HG03521 (cell line): ENCODE measurements around the gene ZDHHC1.
"Not testable (repeated sequence)": the region's sequence is repeated elsewhere in the genome, so short reads cannot be mapped to it uniquely, and the experiment has no call there.

Experiments used
- ATAC-seq: cut with Tn5 transposase; IDR thresholded peaks from one replicate; pipeline ENCODE4 v1.9.1; 2021; ENCODE audit warnings: mild to moderate bottlenecking, moderate library complexity; ENCODE audit not compliant: unreplicated experiment

Gene ZDHHC1

DNA sequence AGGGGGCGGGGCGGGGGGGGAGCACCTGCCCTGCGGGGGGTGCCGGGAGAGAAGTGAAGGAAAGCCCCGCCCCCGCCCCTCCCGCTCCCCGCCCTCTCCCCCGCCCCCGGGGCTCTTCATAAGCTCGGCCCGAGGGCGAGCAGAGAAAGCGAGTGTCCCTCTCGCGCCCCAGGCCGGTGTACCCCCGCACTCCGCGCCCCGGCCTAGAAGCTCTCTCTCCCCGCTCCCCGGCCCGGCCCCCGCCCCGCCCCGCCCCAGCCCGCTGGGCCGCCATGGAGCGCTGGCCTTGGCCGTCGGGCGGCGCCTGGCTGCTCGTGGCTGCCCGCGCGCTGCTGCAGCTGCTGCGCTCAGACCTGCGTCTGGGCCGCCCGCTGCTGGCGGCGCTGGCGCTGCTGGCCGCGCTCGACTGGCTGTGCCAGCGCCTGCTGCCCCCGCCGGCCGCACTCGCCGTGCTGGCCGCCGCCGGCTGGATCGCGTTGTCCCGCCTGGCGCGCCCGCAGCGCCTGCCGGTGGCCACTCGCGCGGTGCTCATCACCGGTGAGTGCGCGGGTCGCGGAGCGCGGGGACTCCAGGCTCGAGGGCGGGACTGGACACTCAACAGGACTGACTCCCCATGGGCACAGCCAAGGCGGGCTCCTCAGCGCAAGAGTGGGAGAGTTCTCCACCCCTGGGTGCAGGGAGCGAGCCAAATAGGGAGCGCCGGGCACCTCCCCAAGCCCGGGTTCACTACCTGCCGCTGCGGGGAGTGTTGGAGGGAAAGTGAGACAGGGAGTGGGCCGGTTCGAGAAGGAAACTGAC, 14.9 kb upstream of the ZDHHC1 start, which contains the start of gene HSD11B2:
Gene HSD11B2 (plus strand): TSS at position 145 of the 798 bp plus-strand sequence. CDS start 128 bp downstream, at position 273.
- ATAC-seq = no peak

DNA sequence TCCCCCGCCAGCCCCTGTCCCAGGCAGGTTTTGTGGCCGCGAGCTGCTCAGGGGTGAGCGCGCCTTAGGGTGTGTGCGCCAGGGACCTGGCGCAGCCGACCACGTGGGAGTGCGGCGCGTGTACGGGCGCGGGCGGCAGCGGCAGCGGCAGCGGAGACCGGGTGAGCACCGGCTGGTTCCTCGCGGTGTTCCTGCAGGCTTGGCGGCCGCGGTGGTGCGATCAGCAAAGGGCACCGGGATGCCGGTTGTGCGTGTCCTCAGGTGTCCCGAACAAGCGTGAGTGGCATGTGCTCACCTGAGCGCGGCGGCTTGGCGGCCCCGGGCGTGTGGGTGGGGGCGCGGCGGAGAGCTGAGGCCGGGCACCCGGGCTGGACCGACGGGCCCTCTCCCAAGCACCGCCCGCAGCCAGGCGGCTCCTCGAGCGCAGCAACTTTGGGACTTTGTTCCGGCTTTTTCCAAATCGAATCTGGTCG, 14.3 kb upstream of the ZDHHC1 start:
- ATAC-seq = no peak

DNA sequence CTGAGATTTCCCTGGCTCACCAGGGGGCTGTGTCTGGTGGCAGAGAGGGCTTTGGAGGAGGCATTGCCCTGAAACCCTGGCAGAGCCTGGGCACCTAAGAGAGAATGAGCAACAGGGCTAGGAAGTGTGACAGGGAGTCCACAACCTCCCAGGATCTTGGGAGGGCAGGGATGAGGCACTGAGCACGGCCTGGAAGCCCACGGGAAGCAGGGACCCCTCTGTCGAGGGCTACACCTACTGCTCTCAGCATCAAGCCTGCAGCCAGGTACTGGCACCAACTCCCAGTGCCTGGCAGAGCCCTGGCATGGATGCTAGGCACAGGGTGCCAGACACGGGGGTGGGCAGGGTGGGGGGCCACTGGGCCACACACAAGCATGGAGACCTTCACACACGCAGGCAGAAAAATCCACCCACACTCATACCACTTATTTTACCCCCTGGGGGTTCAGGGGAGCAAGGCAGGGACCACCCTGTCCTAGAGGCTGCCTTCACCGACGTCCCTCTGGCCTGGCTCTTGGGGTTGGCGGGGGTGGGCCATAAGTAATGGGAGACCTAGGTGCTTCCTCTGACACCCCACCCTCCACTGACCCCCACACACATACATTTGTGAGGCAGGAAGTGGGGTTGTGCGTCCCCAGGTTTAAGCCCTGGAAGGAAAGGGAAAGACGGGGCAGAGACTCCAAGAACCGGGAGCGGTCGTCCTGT, 13.7 kb upstream of the ZDHHC1 start:
- no peak for ATAC-seq

DNA sequence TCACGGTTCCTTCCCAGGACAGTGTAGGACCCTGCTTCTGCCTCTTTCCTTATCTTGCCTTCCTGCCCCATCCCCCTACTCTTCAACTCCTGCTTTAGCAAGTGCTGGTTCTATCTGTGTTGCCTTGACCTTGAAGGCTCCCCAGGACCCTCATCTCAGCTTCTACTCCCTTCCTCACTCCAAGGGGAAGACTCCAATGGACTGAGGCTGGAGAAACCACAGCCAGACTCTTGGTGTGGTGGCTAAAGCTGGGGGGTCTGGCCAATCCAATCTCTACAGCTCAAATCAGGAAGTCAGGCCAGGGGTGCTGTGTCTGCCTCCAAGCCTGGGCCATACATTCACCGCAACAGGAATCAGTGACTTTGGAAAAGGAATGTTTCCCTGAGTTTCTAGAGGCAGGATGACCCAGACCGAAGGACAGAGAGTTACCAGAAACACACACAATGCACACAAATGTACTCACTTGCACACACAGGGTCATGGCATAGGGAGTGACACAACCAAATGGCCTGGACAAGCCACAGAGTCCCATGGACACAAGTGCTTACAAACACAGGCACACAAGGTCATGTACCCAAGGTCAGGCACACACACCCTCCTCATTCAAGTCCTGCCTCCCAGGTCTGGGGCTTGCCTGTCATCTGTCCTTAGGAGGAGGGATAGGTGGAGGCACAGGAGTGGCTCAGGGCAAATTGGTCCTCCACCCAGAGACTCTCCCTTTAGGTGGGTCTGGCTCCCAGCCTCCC, 12.9 kb upstream of the ZDHHC1 start:
- ATAC-seq = no peak

DNA sequence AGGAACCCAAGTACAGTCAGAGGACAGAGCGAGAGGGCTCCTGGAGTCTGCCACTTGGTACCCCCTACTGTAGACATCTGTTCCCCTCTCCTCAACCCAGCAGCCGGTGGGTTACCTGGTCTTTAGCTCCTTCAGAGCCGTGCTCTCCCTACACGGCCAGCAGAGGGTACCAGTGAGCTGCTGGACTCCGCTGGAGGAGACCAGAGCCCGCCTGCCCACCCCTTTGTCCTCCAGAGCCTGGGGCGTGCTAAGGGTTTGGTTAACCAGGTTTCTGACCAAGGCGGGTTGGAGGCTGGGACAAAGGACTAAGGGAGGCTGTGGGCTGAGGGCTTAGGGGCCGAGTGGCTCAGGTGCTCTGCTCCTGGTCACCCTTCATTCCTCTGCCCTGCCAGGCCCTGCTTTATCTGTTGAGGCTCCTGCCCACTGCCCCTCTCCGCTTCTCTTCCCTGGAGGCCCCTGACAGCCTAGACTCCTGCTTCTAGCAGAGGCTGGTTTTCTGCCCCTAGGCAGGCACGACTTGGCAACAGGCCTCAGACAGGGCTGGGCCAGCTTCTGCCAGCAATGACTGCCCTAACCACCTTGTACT, 12.0 kb upstream of the ZDHHC1 start:
- no peak for ATAC-seq

DNA sequence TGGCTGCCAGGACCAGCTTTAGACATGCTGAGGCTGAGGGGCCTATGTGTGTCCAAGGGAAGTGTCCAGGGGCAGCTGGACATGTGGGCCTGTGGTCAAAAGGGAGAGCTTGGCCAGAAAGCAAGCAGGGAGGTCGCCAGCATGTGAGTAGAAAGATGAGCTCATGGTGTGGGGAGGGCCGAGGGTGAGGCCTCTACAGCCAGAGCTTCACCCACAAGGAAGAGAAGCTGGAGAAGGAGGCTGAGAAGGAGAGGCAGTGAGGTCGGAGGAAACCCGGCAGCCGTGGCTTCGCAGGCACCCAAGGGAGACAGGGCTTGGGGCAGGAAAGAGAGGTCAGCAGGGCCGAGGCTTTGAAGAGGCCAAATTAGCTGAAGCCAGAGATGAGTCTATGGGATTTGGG, 10.7 kb upstream of the ZDHHC1 start:
- ATAC-seq = no peak

DNA sequence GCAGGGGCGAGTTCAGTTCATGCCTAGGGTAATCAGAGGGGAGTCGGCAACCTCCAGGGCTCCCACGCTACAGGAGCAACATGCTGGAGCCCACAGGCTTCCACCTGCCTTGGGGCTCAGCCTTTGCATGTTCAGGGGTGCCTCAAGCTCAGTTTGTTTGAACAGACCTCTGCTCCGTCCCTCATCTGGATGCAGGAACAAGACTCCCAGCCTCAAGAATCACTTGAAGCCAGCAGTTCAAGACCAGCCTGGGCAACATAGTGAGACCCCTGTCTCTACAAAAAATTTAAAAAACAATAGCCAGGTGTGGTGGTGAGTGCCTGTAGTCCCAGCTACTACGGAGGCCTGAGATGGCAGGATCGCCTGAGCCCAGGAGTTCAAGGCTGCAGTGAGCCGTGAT, 9.7 kb upstream of the ZDHHC1 start:
- no peak for ATAC-seq

DNA sequence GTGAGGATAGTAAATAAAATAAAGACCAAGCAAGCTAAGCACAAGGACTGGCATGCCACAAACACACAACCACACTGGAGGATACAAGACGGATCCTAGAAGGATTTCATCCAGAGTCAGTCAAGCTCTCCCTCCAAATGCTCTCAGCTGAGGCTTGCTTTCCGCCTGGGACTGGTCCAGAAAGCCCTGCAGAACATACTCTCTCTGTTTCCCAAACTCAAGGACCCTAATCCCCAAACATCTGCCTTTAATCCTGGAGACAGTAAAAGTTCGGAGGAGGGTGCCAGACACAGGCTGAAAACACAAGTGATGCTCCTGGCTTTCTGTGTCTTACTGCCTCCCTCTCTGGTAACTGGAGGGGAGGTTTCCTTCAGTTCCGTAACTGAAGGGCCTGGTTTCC, 9.3 kb upstream of the ZDHHC1 start:
- no peak for ATAC-seq

DNA sequence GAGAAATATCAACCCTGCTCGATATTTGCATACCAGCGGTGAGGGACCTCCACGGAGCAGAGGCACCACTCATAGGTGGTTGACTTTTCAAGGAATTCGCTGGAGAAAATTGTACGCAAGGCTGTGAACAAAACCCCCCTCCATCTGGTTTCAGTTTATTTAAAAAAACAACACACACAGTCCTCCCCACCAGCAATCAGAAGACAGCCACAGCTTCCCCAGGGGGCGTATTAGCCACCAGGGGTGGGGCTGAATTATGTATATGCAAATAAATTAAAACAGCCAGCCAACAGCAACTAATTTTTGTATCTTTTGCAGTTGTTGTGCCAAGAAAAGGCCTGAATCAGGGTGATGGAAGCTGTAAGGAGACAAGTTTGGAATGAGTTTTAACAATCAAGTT, 8.8 kb upstream of the ZDHHC1 start:
- no peak for ATAC-seq

DNA sequence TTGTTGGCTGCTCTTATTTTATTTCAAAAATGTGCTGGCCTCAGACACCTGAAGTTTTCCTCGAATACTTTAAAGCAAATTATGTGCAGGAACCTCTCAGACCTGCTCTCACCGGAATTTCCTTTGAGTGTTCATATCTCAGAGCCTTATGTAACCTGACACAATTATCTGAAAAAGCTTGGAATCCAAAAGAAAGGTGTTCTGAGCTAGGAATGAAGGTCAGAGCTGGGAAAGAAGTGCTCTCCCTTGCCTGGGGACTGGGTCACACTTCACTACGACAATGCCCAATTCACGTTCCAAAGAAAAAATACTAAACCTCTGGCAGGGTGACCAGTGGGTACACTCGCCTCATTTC, 8.0 kb upstream of the ZDHHC1 start:
- ATAC-seq = no peak

DNA sequence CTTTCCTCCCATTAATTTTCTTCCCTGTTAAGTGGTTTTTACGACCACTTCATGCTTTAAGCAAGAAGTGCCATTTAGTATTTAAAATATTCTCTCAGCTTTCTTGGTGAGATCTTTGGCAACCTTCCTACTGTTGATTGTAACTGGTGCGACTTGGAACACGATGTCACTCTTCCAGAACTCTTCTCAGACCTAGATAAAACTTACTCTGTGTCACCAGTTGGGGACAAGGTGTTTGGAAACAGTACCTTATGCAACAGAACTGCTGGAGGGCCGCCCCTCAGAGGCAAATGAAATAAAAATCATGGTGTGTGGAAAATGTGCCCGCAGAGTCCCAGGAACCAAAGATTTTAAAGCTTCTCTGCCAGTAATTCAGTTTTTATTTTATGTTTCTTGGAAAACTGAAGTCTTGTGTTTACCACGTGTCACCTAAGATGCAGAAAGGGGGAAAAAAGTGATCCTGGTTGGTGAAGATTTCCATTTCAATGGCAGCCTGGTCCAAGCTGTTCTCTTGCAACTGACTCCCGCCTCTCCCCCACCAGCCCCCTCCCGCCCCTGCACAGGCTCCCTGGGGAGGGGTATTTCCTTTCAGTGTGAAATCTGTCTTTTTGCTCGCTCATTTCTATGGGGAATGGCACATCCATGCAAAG, 7.5 kb upstream of the ZDHHC1 start:
- no peak for ATAC-seq

DNA sequence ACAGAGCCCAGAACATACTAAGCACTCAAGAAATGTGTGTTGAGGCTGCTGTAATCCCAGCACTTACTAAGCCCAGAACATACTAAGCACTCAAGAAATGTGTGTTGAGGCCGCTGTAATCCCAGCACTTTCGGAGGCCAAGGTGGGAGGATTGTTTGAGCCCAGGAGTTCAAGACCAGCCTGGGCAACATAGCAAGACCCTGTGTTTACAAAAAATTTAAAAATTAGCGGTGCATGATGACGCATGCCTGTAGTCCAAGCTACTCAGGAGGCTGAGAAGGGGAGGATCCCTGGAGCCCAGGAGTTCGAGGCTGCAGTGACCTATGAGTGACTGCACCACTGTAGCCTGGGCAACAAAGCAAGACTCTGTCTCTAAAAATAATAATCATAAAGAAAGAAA, 6.7 kb upstream of the ZDHHC1 start:
- ATAC-seq = no peak

DNA sequence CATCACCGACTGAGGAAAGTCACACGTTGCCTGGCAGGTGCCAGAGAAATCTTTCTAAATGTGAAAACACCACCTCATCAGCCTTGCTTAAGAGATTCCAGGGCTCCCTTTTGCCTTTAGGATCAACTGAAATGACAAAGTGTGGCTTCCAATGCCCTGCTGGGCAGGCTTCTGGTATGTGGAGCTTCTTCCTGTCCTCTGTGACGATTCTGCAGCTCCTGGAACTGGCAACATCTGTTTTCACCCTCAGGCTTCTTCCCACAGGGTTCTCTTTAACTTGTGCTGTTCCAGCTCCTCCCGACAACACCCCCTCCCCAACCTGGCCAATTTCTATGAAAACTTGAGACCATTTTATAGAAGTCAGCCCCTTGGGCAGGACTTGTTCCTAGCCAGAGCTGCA, 4.8 kb upstream of the ZDHHC1 start:
- ATAC-seq = no peak

DNA sequence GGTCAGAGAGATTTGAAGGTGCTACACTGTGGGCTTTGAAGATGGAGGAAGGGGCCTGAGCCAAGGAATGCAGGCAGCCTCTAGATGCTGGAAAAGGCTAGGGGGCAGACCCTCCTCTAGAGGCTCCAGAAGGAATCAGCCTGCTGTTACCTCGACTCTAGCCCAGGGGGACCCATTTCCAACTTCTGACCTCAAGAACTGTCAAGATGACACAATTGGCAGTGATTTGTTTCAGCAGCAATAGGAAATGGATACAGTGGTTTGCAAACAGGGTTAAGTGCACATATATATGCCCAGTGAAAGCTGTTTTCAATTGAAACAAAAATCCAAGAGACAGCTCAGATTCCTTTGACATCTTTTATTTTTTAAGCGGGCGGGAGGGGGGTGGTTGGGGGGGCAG, 3.7 kb upstream of the ZDHHC1 start:
- no peak for ATAC-seq

DNA sequence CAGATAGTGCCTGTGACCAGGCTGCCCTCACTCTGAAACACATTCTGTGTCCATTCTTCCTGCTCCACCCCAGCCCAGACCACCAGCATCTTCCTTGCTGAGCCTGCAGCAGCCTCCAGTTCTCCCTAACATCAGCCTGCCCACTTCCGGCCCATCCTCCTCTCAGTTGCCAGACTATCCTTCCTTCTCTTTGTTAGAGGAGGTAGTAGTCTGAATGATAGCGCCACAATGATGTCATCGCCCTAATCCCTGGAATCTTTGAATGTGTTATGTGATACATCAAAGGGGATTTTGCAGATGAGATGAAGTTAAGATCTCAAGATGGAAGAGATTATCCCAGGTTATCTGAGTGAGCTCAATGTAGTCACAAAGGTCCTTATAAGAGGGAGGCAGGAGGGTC, 3.2 kb upstream of the ZDHHC1 start:
- ATAC-seq = no peak

DNA sequence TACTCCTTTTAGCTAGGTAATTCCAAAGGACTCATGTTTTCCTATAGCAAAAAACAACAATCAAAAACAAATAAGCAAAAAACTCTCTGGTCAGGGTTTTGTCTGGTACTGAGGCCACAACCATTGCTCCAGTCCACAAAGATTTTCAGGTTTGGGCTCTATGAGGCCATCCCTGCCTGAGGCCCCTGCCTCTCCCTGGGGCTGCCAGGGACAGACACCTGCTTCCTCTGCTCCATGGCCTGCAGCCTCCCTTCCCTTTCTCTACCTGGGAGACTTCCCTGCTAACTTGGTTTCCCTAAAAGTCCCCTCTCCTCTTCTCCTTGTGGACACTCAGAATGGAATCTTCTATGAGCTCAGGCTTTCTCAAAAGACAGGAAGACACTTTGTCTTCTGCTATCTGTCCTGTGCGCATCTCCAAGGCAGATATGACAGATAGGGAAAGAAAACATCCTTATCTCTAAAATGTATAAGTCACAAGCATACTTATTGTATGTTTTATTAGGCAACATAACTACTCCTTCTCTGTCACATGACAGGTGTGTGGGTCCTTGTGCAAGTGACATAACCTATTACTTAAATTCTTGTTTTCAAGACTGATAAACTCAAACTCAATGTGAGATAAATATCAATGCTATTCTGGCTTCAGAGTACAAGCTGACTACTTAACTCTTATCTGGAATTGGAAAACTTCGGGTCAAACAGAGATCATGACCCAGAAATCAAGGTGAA, 1.2 kb upstream of the ZDHHC1 start:
- ATAC-seq = no peak

DNA sequence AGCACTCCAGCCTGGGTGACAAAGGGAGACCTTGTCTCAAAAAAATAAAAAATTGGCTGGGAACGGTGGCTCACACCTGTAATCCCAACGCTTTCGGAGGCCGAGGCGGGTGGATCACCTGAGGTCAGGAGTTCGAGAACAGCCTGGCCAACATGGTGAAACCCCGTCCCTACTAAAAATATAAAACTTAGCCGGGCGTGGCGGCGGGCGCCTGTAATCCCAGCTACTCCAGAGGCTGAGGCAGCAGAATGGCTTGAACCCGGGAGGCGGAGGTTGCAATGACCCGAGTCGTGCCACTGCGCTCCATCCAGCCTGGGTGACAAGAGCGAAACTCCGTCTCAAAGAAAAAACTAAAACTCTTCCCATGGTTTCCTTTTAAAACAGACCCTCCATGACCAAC, 856 bp downstream of the ZDHHC1 start:
- ATAC-seq = not testable (repeated sequence)

DNA sequence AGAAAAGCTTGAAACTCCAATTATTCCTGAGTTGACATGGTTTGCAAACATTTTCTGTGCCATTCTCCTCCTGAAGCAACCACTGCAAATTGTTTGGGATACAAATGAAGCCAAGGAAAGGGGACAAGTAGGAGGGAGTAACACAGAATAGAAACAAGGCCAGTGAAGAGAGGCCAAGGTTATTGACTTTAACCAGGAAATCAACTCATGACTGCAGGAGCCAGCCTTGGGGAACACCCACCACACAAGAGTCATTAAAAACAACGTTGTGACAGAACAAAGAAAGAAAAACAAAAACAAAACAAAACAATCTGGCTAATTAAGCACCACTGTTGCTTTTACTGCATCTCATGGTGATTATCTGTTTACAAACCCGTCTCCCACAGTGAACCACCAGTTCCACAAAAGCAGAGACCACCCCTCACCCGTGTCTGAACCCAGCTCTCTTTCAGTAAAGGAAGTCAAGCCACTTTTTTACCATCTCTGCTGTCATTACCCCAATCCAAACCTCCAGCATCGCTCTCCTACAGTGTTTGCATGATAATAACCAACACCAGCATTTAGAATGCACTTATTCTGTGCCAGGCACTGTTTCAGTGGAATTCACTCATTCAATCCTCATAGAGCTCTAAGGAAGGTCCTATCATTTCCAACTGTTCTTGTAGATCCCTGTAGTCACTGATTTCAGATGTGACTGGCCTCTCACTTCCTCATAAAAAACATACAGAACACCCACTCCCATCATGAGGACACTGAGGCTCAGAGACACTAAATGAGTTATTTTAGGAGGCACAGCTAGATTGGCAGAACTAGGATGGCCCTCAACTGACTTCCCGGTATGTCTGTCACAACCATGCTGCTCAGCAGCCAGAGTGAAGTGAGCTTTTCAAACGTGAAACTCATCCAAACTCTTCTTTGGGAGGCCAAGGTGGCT, 2.0 kb downstream of the ZDHHC1 start:
- ATAC-seq = no peak

DNA sequence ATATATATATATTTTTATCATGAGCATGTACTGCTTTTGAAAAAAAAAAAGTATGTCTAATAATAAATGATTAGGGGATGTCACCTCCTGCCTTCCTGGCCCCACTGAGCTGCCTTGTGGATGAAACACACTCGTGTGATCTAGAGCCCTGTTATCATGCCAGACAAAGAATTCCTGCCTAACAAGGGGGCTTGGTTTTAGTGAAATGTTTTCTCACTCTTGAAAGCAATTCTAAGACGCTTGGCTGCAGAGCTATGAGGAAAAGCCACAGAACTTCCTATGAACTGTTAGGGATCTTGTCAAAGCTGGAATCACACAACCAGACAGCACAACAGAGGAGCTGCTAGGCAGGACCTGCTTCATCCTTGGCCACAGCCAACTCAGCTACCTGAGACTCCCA, 4.0 kb downstream of the ZDHHC1 start:
- ATAC-seq = no peak
